GM21526 (cell line): ENCODE data around the gene CAMK2D.
"Not testable (repeated sequence)": the region's sequence is repeated elsewhere in the genome, so short reads cannot be mapped to it uniquely, and the experiment has no call there.

Experiments
- ATAC-seq: cut with Tn5 transposase; IDR thresholded peaks from one replicate; pipeline ENCODE4 v1.9.1; 2021; ENCODE audit warnings: moderate library complexity; ENCODE audit not compliant: unreplicated experiment, low FRiP score

CAMK2D gene

GRCh38 chr4:113687067-113687718 is 74.3 kb downstream of the CAMK2D start:
- no peak for ATAC-seq

DNA sequence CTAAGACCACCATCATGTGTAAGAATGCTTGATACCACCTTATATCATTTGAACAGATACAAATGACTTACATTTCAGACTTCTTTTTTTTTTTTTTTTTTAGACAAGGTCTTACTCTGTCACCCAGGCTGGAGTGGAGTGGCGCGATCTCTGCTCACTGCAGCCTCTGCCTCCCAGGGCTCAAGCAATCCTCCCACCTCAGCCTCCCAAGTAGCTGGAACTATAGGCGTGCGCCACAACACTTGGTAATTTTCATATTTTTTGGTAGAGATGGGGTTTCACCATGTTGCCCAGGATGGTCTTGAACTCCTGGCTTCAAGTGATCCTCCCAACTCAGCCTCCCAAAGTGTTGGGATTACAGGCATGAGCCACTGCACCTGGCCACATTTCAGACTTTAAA is 76.4 kb downstream of the CAMK2D start:
- ATAC-seq = not testable (repeated sequence)

DNA sequence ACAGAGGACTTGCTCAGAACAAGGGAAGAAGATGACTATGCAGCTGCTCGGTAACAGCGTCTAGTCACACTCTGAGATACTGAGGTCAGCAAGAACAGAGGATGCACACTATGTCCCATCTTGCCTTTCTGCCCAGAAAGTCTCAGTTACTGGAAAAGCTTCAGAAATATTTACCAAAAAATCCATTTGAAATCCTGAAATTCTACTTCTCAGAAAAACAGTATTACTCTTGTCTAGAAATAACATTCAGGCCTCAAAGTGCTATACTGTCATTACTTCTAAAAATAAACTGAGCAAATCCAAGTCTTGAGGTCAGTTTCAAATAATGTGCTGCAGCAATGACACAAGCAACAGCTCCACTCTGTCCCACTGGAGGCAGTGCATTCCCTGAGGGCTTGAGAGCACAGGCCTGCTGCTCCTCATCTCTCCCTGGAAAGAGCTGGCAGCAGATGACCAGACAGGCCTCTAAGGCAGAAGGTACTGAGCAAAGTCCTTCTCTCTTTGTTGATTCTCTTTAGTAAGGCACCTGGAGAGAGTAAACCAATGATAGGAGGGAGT is 76.9 kb downstream of the CAMK2D start:
- ATAC-seq = no peak

DNA sequence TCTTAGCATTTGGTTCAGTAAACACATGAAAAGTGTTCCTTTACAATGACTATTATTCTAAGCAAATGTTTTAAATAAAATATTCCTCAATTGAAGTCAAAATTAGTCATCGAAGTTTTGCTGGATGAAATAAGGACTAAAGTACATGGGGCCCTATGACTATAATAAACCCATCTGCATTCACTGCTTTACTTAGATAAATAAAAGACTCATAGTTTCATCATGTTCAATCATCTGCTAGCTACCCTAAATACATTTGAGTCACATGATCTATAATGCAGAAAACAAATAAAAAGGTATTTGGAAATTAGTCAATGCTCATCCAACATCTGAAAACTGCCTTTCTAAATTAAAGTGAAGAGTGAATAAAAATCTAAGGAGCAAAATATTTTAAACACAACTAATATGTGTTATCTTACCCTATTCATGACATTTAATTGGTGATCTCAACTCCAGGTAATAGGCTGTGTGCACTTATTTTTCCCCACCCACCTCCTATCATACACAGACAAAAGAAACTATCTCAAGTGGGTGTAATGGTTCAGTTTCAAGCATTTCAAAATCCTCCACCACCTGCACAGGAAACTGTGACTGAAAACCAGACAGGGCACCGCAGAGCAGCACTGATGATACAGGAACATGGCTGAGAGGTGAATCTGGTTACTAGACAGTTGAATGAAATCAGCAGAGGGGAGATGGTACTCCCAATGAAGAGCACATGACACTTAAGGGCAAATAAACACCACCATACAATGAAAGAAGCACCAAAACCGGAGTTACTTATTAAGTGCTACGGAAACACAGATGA is 78.6 kb downstream of the CAMK2D start:
- ATAC-seq = peak; percentile 98

DNA sequence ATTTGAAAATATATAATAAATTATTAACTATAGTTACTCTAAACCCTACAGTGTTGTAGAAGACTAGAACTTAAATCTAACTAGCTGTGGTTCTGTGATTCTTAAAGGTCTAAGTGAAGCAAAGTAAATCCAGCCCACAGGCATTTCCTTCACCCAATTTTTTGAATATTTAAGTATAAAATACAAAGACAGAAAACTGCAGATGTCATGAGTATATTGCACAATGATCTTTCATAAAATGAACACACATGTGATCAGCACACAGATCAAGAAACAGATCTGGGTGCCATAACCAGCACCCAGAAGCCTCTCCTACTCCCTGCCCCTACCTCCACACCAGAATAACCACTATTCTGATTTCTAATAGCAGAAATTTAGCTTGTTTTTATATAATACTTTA is 82.9 kb downstream of the CAMK2D start:
- no peak for ATAC-seq

DNA sequence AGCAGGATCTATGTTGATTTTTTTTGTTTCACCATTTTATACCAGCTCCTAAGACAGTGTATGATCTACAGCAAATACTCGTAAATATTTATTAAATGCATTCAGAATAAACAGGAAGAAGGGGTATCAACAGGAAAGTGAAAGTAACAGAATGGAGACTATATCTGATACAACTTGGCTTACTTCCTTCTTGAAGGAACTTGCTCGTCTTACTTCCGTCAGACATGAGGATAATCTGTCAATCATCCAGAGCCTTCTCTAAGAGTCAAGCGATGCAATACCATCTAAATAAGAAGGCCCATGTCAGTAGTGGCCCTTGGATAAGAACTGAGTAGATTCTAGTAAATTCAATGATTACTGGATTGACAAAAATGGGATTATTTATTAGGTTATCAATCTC is 84.2 kb downstream of the CAMK2D start:
- ATAC-seq = no peak

DNA sequence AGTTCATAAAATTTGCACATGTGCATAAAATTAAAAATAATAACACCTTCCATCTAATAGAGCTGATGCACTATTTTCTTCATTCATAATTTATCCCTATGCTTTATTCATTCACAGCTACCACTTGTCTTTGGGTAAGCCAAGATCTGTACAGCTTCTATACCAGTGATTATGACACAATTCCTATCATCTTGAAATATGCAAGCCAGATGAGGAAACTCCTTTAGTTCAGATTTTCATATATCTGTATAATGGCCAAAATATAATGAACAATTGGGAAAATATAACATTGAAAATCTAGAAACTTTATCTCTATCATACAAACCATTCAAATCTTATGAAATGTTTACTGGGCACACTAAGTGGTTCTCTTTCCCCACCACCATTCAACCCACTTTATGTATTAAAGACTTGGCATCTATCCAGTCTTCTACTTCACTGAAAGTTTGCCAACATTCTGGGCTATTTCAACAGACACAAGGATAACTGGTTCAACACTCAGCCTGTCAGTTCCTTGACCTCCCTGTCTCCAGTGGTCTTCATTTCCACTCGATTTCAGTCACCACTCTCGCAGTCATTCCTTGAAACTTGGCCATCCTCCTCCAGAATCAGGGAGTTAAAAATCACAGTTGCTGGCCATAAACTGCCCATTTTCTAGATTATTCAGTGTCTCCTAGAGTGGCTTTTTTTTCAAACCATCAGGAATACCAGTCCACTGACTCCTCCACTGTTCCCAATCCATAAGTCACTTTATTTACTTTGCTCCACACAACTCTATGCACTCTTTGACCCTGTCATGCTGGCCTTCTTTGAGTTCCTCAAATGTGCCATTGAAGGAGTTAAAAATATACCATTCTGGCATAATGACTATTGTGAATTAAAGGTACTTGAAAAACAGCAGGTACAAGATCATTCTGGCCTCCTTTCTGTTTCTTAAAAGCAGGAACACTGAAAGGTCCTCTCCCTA is 85.5 kb downstream of the CAMK2D start:
- ATAC-seq = no peak

DNA sequence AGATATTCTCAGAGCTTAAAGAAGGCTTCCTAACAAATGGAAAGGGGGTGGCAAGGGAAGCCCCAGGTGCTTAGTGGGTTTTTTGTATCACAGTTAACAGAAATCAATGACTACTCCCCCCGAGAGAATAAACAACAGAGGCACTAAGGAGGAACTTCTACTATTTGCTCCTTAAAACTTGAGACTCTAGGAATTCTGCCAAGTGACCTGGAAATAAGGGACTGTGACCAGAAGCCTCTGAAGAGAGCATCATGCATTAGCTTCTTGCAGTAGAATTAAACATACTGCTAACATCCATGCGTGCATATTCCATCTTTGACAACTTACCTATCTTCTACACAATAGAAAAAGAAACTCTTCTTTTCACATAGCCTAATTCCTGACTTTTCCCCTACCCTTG is 86.8 kb downstream of the CAMK2D start:
- no peak for ATAC-seq

DNA sequence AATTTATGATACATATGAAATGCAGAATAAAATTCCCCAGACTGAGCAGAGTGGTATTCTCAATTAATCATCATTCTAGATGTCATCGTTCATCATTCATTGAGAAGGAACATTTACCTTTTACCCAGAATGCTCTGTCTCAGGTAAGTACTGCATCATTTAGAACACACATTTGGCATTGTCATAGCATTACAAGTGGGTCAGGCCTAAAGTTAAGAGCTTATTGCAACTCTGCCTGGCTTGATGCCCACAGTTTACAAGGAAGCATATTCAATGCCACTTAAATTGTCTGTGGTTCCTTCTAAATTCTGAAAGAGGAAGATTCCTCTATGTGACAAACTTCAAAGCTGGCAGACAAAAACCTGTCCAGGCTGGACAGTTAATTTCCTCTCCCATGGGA is 87.3 kb downstream of the CAMK2D start:
- no peak for ATAC-seq

- peak; percentile 93 for ATAC-seq
Observed at GRCh38 chr4:113673450-113673849, 88.1 kb downstream of the CAMK2D start.

- no peak for ATAC-seq
Observed at GRCh38 chr4:113666386-113667114, 95.0 kb downstream of the CAMK2D start.

GRCh38 chr4:113665036-113665435 is 96.5 kb downstream of the CAMK2D start:
- no peak for ATAC-seq

DNA sequence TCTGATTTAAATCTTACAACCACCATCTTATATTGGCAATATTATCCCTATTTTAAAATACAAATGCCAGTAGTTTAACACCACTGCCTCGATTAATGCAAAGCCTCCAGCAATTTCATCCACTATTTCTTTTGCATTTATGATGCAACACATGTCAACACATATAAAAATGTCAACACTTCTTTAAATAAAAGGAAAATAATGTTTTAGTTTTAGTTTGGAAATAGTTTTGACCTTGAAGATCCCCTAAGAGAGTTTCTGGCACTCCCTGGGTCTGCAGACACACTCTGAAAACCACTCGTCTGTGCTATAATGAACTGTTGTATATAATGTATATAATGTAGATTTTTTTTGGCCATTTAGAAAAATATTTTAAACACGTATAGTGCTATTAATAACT is 99.0 kb downstream of the CAMK2D start:
- ATAC-seq = no peak

DNA sequence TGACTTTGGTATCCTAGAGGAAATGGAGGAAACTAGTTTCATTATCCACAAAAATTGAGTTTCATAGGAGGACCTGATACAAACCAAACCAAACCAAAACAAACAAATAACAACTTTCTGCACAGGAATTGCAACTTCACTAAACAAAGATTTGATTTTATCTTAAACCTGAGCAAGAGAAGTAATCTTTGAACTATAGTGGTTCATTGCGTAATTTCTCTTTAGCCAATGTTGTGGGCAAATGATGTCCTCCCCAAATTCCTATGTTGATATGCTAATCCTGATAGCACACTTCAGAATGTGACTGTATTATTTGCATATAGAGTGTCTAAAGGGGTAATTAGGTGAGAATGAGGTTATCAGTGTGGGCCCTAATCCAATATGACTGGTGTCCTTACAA is 102.4 kb downstream of the CAMK2D start:
- no peak for ATAC-seq

DNA sequence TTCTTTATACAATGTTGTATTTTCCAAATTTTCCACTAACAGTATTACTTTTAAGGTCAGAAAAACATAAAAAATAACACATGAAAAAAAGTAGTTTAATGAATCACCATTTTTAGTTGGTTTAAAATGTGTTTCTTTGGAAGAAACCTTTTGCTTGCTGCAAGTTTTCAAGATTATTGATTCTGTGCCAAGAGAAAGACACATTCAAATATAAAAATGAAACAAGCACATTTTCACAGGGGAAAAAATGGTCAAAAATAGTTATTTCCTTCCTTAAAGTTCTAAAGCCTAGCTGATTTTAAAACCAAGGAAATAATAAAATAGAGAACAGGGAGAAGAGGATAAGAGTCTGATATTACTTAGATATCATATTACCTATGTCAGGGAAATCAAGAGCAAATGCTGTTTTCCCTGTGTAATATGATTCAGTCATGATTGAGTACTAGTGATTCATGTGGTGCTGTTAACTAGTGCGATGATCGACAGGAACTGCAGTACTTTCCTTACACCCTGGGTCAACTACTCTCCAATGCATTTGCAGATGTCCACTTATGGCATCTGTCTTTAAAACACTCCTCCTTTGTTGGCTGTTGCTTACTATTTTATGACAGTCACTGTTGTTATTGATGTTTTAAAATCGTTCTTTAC is 103.8 kb downstream of the CAMK2D start:
- ATAC-seq = no peak

- no peak for ATAC-seq
Observed at GRCh38 chr4:113653871-113654270, 107.7 kb downstream of the CAMK2D start.

DNA sequence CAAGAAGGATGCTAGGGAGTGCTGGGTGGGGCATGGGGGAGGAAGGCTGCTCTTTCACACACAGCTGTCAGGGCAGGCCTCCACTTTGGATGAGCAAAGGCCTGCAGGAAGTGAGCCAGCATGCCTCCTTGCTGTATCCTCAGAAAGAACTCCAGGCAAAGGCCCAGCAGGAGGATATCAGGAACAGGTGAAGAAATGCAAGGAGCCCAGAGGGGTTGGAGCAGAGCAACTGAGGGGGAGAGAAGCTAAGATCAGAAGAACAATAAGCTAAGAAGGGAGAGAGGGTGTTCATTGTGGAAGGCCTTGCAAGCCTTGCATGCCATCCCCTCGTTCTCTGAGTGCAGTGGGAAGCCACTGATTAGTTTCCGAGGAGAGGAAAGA is 115.1 kb downstream of the CAMK2D start:
- ATAC-seq = no peak

DNA sequence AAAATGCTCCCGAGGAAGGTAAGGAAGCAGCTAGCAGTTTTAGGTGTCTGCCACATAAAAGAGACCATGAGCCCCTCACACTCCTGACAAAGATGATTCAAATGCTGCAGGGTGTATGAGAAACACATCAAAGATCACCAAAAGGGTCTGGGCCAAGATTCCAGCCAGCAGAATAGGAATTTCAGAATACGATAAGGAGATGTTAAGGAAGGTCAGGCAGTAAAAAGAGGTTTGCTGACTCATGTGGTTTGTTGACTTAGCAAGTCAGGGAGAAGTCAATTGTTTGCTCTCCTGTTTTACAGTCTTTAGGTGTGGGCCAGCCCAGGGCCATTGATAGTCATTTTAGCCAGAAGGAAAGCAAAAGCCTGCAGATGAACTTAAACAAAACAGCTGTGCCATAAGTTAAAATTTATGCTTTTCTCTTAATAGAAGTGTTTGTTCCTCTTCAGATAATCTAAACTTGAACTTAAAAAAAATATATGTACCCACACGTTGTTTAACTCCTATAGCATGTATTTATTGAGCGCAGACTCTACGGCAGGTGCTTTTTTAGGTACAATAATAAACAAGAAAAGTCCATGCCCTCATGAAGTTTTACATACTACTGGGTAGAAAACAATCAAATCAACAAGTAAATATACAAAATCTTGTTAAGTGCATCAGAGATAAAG is 115.6 kb downstream of the CAMK2D start:
- no peak for ATAC-seq

DNA sequence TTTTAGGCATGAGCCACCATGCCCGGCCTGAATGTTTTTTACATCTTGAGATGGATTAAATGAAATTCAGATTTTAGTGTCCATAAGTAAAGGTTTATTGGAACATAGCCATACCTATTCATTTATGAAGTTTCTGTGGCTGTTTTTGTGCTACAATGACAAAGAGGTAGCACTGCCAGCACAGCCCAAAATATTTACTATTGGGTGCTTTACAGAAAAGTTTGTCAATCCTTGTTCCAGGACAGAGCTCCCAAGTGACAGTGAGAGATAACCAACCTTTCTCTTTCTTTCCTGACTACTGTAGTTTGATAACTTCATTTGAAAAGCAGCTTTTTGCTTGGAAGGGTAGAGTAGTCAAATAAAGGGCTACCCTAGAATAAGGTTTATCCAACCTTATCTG is 116.2 kb downstream of the CAMK2D start:
- no peak for ATAC-seq
